GM08714 (cell line): ENCODE data around the gene PDXK.

Experiments used
- H3K4me3 ChIP-seq: fragments of 200-500 bp; sonication (Bioruptor generic); 2 replicates; pipeline ENCODE4 v1.5.1; 2014; ENCODE audit warnings: mild to moderate bottlenecking, low read length, inconsistent platforms
- ZNF274 ChIP-seq: IDR thresholded peaks from 2 replicates; pipeline ENCODE4 v1.6.1; 2012; ENCODE audit warnings: mild to moderate bottlenecking, low read depth, low read length

Gene PDXK

GRCh38 chr21:43727519-43728153 is 8.7 kb downstream of the PDXK start:
- TF ChIP-seq ZNF274 = no peak
- peak overlapping the region; percentile 63; the same call in 1 of the 2 replicates for H3K4me3 ChIP-seq

- no peak for TF ChIP-seq ZNF274
- peak overlapping the region; percentile 63; the same call in 1 of the 2 replicates for H3K4me3 ChIP-seq
Measured at GRCh38 chr21:43728154-43728466, 9.2 kb downstream of the PDXK start.

GRCh38 chr21:43728467-43729390 is 9.8 kb downstream of the PDXK start:
- TF ChIP-seq ZNF274 = no peak
- H3K4me3 ChIP-seq = peak overlapping the region; percentile 63

- no peak overlapping the region for H3K4me3 ChIP-seq
- no peak for TF ChIP-seq ZNF274
Measured at GRCh38 chr21:43731476-43731875, 12.5 kb downstream of the PDXK start.

GRCh38 chr21:43731891-43732711 is 13.2 kb downstream of the PDXK start:
- TF ChIP-seq ZNF274 = no peak
- no peak overlapping the region for H3K4me3 ChIP-seq

DNA sequence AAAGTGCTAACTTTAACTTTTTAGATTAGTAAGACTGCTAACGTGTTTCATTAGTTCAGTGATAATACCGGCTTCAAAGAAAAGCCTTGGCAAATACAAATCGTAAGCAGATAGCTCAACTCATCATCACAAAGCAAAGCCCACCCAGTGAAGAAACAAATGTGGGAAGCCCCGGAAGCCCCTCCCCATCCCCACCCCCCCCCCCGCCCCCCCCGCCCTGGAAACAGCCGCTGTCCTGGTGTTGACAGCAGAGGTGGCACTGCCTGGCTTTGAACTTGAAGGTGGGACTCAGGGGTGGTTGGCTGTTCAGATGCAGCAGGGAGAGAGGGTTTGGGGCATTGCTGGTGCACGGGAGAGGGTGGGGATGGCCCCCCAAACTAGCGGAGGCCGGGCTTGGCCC is 14.1 kb downstream of the PDXK start:
- H3K4me3 ChIP-seq = no peak overlapping the region
- no peak for TF ChIP-seq ZNF274

DNA sequence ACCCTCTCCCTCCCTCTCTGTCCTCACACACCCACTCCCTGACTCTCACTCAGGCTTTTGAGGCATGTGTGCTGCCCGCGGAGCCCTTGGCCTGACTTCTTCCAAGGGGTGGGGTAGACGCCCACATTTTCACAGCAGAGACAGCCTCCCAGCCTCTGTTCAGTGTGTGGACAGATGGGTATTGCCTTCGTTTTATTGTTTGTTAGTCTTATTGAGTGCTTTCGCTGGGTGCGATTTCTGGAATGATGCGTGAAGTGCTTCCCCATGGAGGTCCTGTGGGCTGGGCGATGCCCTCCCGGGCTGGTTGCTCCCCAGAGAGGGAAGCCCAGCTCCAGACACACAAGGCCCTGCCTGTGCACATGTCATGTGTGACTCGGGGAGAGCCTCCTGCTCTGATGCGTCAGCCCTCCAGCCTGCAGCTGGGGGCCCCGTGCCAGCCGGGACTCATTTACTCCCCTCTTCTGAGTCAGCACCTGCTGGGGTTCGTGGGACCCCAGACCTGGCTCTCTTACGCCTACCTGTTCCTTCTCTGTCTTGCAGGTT is 14.7 kb downstream of the PDXK start:
- TF ChIP-seq ZNF274 = no peak
- no peak overlapping the region for H3K4me3 ChIP-seq

- no peak for TF ChIP-seq ZNF274
- no peak overlapping the region for H3K4me3 ChIP-seq
Measured at GRCh38 chr21:43734131-43734927, 15.4 kb downstream of the PDXK start.

- no peak overlapping the region for H3K4me3 ChIP-seq
- TF ChIP-seq ZNF274 = no peak
Measured at GRCh38 chr21:43734928-43735229, 15.9 kb downstream of the PDXK start.

GRCh38 chr21:43735236-43736091 is 16.5 kb downstream of the PDXK start:
- H3K4me3 ChIP-seq = no peak overlapping the region
- no peak for TF ChIP-seq ZNF274

- no peak for TF ChIP-seq ZNF274
Measured at GRCh38 chr21:43736224-43736883, 17.4 kb downstream of the PDXK start.

More at GRCh38 chr21:43736224-43736883, 17.4 kb downstream of the PDXK start:
- H3K4me3 ChIP-seq = no peak overlapping the region
